ENCODE measurements around the gene ASTL. TPM values are rescaled to one million over a fixed set of nuclear protein-coding genes. Genes with fewer than 3 reads are reported as not detected.

ASTL gene
- total RNA-seq, 1 experiment from 2014 or later = 0.18 TPM

GRCh38 chr2:96129528-96130120 lies 8.7 kb downstream of the ASTL start:
- TF ChIP-seq REST (IDR thresholded peaks at IDR 0.05; ENCODE audit: insufficient read depth in 1 of 2, low read depth in 2 of 2, low read length in 1 of 2) (no peak), POLR2AphosphoS5 (IDR thresholded peaks at IDR 0.05; ENCODE audit: low read depth, low read length) (no peak), SIN3A (IDR thresholded peaks at IDR 0.05; ENCODE audit: borderline replicate concordance, insufficient read depth, low read depth, low read length) (no peak), CTCF (IDR thresholded peaks at IDR 0.05) (no peak), TCF7L2 (IDR thresholded peaks at IDR 0.05; ENCODE audit: low read depth, low read length) (no peak)
- Histone ChIP-seq H3K4me1 (ENCODE audit: control insufficient read depth, insufficient read depth, low read length) (no peaks in the 10 kb centered on the region), H3K27me3 (ENCODE audit: control insufficient read depth, insufficient read depth, low read length) (peaks cover 2% of the 10 kb centered on the region; the same call in 1 of the 2 replicates), H3K27ac (ENCODE audit: low read length) (no peak overlapping the region), H3K4me3 (ENCODE audit: low read depth in 2 of 2, low read length in 2 of 2) (no peak overlapping the region), H3K9me3 (ENCODE audit: control insufficient read depth, insufficient read depth, low read depth, low read length) (no peaks in the 10 kb centered on the region), H3K36me3 (ENCODE audit: control insufficient read depth, insufficient read depth, low read length) (no peaks in the 10 kb centered on the region)
- CTCF ChIA-PET = no interaction called here
- intact Hi-C loops (cut with micrococcal nuclease; ENCODE audit: unreplicated experiment) (no loop called here), in situ Hi-C loops (cut with HindIII; ENCODE audit: low pct_unique_long_range_greater_than_20kb, low sequenced_read_pairs) (no loop called here)
- BruUV-seq (replicated peaks) = no TSS peak
- POLR2A ChIA-PET = no interaction called here
- DNase-seq (ENCODE audit: low read depth, low spot score) (no peak), ATAC-seq (no peak)

GRCh38 chr2:96128456-96128855 lies 9.8 kb downstream of the ASTL start:
- no peaks in the 10 kb centered on the region for H3K4me1 ChIP-seq (ENCODE audit: control insufficient read depth, insufficient read depth, low read length)
- H3K27ac ChIP-seq (ENCODE audit: low read length) = no peak overlapping the region
- no peak overlapping the region for H3K4me3 ChIP-seq (ENCODE audit: low read depth in 2 of 2, low read length in 2 of 2)
- intact Hi-C loops (cut with micrococcal nuclease; ENCODE audit: unreplicated experiment) (no loop called here), in situ Hi-C loops (cut with HindIII; ENCODE audit: low pct_unique_long_range_greater_than_20kb, low sequenced_read_pairs) (no loop called here)
- DNase-seq (ENCODE audit: low read depth, low spot score) (no peak), ATAC-seq (no peak)
- peaks cover 2% of the 10 kb centered on the region; the same call in 1 of the 2 replicates for H3K27me3 ChIP-seq (ENCODE audit: control insufficient read depth, insufficient read depth, low read length)
- no peaks in the 10 kb centered on the region for H3K9me3 ChIP-seq (ENCODE audit: control insufficient read depth, insufficient read depth, low read depth, low read length)
- ChIA-PET POLR2A (no interaction called here), CTCF (no interaction called here)
- TF ChIP-seq REST (IDR thresholded peaks at IDR 0.05; ENCODE audit: insufficient read depth in 1 of 2, low read depth in 2 of 2, low read length in 1 of 2) = no peak
- no peak for TF ChIP-seq POLR2AphosphoS5 (IDR thresholded peaks at IDR 0.05; ENCODE audit: low read depth, low read length)
- TF ChIP-seq SIN3A (IDR thresholded peaks at IDR 0.05; ENCODE audit: borderline replicate concordance, insufficient read depth, low read depth, low read length) = no peak
- TF ChIP-seq TCF7L2 (IDR thresholded peaks at IDR 0.05; ENCODE audit: low read depth, low read length) = no peak
- TF ChIP-seq CTCF (IDR thresholded peaks at IDR 0.05) = no peak
- no TSS peak for BruUV-seq (replicated peaks)
- no peaks in the 10 kb centered on the region for H3K36me3 ChIP-seq (ENCODE audit: control insufficient read depth, insufficient read depth, low read length)

Measured in Panc1 (cell line).